Fibroblast of lung (primary cell): Measurements from ENCODE around the gene OLFML3.

ENCODE experiments used
- CTCF ChIP-seq, 2 donors: IDR thresholded peaks in 1 of 2; conservative IDR thresholded peaks in 1 of 2; 1 replicate in 1 of 2; 2 replicates in 1 of 2; pipeline ENCODE4 v1.5.1; 2011 to 2012; ENCODE audit warnings: low read length in 2 of 2, control low read depth in 1 of 2, inconsistent platforms in 1 of 2, low read depth in 1 of 2, mild to moderate bottlenecking in 1 of 2
- EZH2 ChIP-seq: IDR thresholded peaks from 2 replicates; pipeline ENCODE4 v1.5.1; 2012; ENCODE audit warnings: low read length, control low read depth, mild to moderate bottlenecking; ENCODE audit errors: missing control alignments

DNA sequence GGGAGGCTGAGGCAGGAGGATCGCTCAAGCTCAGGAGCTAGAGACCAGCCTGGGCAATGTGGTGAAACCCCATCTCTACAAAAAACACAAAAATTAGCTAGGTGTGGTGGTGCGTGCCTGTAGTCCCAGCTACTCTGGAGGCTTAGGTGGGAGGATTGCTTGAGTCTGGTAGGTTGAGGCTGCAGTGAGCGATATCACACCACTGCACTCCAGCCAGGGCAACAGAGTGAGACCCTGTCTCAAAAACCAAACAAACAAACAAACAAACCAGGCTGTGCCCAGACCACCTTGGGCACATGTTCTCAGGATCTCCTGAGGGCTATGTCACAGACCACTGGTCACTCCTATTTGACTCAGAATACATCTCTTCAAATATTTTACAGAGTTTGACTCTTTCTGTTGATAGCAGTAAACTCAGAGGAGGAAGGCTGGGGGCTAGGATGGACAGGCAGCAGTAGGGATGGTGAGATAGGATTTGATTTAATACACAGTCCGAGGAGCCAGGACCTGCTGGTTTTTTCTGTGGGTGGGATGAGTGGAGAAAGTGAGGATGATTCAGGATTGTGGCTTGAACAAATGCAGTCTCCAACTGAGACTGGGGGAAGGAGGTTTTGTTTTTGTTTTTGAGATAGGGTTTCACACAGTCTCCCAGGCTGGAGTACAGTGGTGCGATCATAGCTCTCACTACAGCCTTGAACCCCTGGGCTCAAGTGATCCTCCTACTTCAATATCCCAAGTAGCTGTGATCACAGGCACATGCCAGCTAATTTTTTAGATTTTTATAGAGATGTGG is 46.5 kb downstream of the OLFML3 start:
- TF ChIP-seq CTCF (conservative IDR thresholded peaks at IDR 0.05 in 1 of 2, IDR thresholded peaks at IDR 0.05 in 1 of 2; ENCODE audit: low read depth in 1 of 2, low read length in 2 of 2) (no peak), EZH2 (no peak)
